Left kidney (tissue), 2 donors: ENCODE data around the gene ALOX5AP. TPM values are rescaled to one million over a fixed set of nuclear protein-coding genes. Genes with fewer than 3 reads are reported as not detected.
"Not testable (repeated sequence)": the region's sequence is repeated elsewhere in the genome, so short reads cannot be mapped to it uniquely, and the experiment has no call there.

Experiments used
- DNase-seq: peaks from one replicate; pipeline ENCODE4 v3.0.0-alpha.2; 2013
- polyA plus RNA-seq: library from polyadenylated mRNA; unstranded; fragments of 120-200 nt; gene quantifications from one replicate; pipeline ENCODE4 v1.2.1, GENCODE V29; 2013; ENCODE audit not compliant: insufficient read length

ALOX5AP gene
- polyA plus RNA-seq, 1 donor: 4.2 TPM

DNA sequence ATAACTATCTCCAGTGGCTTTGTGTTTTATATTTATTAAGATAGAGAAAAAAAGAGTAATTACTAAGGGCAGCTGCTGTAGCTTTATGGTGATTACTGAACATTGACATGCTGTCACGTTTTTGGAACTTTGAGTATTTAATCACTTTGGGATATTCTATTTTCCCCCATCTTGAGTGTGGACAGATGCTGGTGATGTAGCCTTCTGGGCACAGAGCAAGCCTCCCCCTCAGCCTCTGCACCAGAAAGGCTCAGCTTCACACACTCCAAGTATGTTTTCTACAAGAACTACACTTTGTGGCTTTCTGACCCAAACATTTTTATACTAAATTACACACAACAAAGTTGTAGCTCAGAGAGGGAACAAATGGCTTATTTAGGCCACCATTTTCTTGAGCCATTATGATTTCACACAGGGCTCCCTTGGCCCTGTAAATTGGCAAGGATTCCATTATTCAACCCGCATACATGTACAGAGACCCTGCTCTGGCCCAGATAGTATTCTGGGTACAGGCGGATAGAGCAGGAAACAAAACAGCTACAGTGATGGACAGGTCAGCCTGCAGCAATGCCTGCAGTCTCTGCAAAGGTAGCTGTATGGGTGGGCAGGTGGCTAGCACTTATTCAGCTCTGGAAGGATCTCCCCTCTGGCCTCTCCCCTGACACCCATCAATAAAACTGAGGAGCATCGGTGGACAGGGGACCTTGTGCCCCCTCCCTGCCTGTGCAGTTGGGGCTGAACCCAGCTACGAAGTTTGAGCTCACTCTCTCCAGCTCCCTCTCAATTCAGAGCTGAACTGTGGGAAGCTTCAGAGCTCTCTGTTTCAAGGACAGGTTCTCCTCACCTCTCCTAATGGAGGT, 1.3 kb downstream of the ALOX5AP start:
- no peak for DNase-seq

- no peak for DNase-seq
These were observed 2.4 kb downstream of the ALOX5AP start for GRCh38 chr13:30737511-30738337.

- DNase-seq: no peak
These were observed 3.3 kb downstream of the ALOX5AP start for GRCh38 chr13:30738526-30739236.

GRCh38 chr13:30739237-30739528, 3.8 kb downstream of the ALOX5AP start:
- no peak for DNase-seq

DNA sequence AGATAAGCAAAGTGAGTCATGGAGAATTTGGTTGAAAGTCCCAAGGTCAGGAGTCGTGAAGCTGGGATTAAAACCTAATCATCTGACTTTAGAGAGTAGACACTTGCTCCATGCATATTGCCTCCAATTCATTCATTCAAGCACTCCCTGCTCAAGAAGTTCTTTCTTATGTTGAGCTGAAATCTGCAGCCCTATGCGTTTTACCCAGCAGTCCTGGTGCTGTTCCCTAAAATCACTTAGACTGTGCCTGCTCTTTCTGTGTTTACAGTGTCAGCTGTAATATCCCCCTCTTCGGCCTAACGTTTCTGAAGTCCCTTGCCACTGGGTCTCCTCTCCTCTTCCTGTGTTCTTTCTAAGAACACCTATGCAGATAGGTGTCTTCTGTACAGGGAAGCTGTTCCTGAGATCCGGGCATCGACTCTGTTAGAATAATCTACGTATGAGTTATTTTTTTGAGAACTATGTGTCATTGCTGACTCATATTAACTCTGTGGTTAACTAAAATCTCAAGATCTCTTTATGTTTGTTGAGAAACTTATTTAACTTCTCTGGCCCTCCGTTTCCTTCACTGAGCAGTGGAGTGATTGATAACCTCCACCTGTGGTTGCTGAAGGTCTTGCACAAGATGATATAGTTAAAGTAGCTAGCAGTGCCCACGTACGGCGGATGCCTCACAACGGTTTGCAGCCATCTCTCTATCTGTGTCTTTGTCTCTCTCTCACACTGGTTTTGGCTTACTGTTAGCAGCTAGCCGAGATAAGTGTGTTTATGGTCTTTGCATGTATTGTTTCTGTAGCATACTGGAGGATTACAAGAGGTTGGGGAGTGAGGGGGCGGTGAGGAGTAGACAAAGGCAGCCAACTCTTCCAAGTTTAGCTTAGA, 4.7 kb downstream of the ALOX5AP start:
- no peak for DNase-seq

DNA sequence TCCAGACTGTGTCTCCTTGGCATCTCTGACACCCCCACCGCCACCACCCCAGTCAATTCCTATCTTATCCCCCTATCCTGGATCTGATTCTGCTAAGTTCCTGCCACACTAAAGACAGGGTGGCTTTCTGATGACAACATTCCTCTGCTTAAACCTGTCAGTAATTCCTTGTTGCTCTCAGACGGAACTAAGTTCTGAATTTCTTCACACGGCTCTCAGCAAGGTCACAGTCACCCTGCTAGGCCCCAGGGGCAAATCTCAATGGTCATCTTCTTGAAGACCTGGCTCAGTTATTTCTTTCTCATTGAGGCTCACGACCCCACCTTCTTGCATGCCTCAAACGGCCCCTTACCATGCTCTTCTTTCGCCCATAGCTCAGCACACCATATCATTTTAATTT, 7.6 kb downstream of the ALOX5AP start:
- no peak for DNase-seq

GRCh38 chr13:30743319-30744055, 8.1 kb downstream of the ALOX5AP start:
- peak; percentile 24 for DNase-seq

DNA sequence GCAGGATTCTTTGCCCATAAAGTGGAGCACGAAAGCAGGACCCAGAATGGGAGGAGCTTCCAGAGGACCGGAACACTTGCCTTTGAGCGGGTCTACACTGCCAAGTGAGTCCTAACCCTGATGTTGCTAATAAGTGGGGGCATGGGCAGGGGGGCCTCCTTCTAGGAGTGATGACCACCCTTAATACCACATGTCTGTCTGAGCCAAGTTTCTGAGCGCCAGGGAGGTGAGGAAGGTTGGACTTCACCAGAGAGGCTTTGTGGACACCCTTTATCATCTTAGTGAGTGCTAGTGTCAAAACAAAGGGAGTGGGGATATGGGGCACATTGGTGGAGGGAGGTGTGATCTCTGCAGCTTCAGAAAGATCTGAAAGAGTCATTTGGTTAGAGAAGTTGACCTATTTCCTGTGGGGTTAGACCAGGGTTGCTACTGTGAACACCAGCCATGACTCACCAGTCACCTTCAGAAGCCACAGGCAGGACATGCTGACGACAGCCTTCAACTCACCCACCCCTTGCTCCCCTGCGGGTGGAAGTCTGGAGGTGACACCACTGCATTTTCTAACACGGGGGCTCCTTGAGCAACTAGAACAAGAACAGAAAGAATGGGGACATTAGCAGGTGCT, 8.8 kb downstream of the ALOX5AP start:
- no peak for DNase-seq

DNA sequence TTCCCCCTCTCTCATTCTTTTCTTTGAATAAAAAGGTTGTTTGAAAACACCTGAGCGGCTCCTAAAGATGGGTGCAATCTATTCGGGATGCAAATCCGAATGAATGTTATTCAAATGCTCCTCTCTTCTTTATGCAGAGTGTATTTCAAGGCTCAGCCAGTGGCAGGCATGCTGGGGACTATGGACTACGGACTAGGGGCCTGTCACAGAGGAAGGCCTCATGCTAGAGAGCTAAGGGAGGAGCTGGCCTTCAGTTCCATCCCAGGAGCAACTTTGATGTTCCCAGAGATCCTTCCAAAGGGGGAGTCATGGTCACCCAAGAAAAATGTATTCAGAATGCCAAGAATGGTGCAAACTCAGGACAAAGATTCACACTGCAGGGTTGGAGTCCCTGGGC, 9.3 kb downstream of the ALOX5AP start:
- DNase-seq: no peak

- no peak for DNase-seq
These were observed 10.8 kb downstream of the ALOX5AP start for GRCh38 chr13:30745906-30746686.

GRCh38 chr13:30746791-30747190, 11.4 kb downstream of the ALOX5AP start:
- no peak for DNase-seq

- not testable (repeated sequence) for DNase-seq
These were observed 12.5 kb downstream of the ALOX5AP start for GRCh38 chr13:30747845-30748244.

DNA sequence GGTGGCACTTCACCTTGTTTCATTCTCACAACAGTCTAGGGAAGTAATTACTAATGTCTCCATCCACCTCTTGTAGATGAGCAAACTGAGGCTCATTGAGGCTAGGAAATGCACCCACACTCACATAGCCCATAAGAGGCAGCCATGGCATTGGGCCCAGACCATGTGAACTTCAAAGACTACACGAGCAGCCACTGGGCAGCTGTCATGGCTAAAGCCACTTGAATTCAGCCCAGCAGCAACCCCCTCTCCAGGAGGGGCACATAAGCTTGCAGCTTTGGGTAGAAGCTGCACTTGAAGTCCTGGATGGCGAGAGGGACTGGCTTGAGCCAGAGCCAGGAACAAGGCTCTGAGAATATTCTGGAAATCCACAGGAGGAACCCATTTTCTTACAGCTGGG, 13.4 kb downstream of the ALOX5AP start:
- DNase-seq: no peak

DNA sequence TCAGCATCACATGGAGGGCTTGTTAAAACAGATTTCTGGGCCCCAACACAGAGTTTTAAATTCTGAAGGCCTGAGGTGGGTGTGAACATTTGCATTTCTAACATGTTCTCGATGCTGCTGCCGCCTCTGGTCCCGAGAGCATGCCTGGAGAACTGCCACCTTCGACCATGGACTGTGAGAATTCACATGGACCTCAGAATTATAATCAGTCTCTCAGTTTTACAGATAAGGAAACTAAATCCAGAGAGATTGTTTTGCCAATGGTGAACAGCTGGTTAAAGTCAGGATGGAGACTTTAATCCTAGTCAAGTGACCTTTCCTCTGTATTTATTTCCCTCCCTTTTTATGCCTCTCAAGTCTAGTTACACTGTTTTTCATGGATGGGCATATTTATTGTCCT, 14.7 kb downstream of the ALOX5AP start:
- no peak for DNase-seq

DNA sequence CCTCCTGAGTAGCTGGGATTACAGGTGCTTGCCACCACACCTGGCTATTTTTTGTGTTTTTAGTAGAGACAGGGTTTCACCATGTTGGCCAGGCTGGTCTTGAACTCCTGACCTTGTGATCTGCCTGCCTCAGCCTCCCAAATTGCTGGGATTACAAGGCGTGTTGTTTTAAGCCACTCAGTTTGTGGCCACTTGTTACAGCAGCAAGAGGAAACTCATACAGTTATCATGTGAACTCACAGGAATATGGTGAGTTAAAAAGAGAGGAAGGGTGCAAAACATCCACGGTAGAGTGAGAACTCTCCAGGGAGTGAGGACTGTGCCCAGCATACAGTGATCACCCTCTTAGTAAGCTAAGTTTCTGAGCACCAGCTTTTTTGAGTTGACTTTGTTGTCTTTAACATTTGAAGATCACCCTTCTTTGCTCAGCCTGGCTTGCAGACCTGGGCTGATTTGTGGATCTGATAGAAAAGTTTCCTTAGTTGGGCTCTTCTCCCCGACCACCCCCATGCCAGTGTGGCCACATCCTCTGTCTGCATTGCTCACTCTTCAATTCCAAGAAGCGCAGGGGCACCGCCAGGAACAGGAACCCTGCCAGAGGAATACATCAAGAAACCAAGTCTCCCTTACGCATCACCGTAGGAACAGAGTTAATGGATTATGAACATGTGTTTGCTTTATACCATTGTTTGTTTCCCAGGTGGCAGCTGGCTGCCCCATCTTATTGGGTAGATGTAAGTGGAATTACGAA, 16.0 kb downstream of the ALOX5AP start:
- DNase-seq: no peak

GRCh38 chr13:30752201-30752797, 17.0 kb downstream of the ALOX5AP start:
- no peak for DNase-seq

DNA sequence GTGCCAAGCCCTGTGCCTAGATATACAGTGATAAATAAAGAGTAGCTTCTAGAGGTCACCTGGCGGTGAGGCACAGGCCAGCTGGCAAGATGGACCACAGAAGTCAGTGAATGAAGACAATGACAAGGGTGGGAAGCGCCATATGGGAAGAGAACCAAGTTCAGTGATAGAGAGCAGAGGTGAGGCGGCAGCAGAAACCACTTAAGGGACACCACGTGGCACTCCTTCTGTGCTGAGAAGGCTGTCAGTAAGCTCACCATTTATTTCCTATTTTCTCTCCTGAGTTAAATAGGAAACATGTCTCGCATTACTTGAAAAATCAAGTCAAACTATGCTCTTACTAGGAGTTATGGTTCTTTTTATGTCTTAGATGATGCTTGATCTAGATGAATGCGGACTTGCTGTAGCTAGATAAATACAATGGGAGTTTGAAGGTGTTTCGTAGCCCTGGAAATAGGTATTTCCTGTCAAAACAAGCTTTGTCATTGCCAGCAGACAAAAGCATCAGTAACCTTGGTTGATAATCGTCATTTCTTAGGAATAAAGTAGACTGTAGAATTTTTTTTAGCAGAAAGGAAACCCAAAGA, 17.8 kb downstream of the ALOX5AP start:
- no peak for DNase-seq

- DNase-seq: no peak
These were observed 20.3 kb downstream of the ALOX5AP start for GRCh38 chr13:30755678-30756077.
